HepG2 (cell line): ENCODE measurements around the gene GRAMD1A. TPM values are rescaled to one million over a fixed set of nuclear protein-coding genes. Genes with fewer than 3 reads are reported as not detected.

Source experiments
- DNMT1 ChIP-seq: sonication (generic); formaldehyde crosslinking; IDR thresholded peaks from 2 replicates; pipeline ENCODE4 v1.5.1; 2020; ENCODE audit warnings: mild to moderate bottlenecking, missing genetic modification reagents
- E2F1 ChIP-seq: sonication (generic); formaldehyde crosslinking; IDR thresholded peaks from 2 replicates; pipeline ENCODE4 v1.5.0; 2020; ENCODE audit warnings: missing genetic modification reagents
- EP300 ChIP-seq, 3 experiments: sonication (generic) in 1 of 3; formaldehyde crosslinking in 1 of 3; IDR thresholded peaks; 2 replicates each; pipeline versions ENCODE4 v1.5.1 to v1.6.1; 2011 to 2020; ENCODE audit warnings: low read depth in 2 of 3, low read length in 2 of 3, borderline replicate concordance in 1 of 3, improper control_type of control experiment in 1 of 3, mild to moderate bottlenecking in 1 of 3, missing genetic modification reagents in 1 of 3, moderate library complexity in 1 of 3
- GABPB1 ChIP-seq: IDR thresholded peaks from 2 replicates; pipeline ENCODE4 v1.6.1; 2016; ENCODE audit warnings: mild to moderate bottlenecking, missing genetic modification reagents, moderate library complexity, missing compliant biosample characterization
- HNF1A ChIP-seq, 2 experiments: sonication (generic) in 1 of 2; formaldehyde crosslinking in 1 of 2; IDR thresholded peaks; 2 replicates each; pipeline versions ENCODE4 v1.4.0 to v1.6.1; 2016 to 2020; ENCODE audit warnings: borderline replicate concordance in 1 of 2, low read depth in 1 of 2, mild to moderate bottlenecking in 1 of 2, missing genetic modification reagents in 1 of 2
- JUNB ChIP-seq: sonication (generic); formaldehyde crosslinking; IDR thresholded peaks from 2 replicates; pipeline ENCODE4 v1.8.0; 2022; ENCODE audit warnings: missing genetic modification reagents, mild to moderate bottlenecking, borderline replicate concordance
- KLF12 ChIP-seq: sonication (generic); formaldehyde crosslinking; IDR thresholded peaks from 2 replicates; pipeline ENCODE4 v1.4.0; 2020; ENCODE audit warnings: missing genetic modification reagents, borderline replicate concordance
- NFE2L1 ChIP-seq: sonication (generic); formaldehyde crosslinking; IDR thresholded peaks from 2 replicates; pipeline ENCODE4 v1.4.0; 2020; ENCODE audit warnings: missing genetic modification reagents, mild to moderate bottlenecking, borderline replicate concordance
- NR2F2 ChIP-seq: IDR thresholded peaks from 2 replicates; pipeline ENCODE4 v1.6.1; 2012; ENCODE audit warnings: low read depth, inconsistent platforms, borderline replicate concordance
- NR2F6 ChIP-seq, 2 experiments: IDR thresholded peaks; 2 replicates each; pipeline ENCODE4 v1.6.1; 2016; ENCODE audit warnings: antibody characterized with exemption in 1 of 2, mild to moderate bottlenecking in 1 of 2
- RBM22 ChIP-seq: fragments of 200-400 bp; formaldehyde crosslinking; optimal IDR thresholded peaks from 2 replicates; pipeline ENCODE3; 2017; ENCODE audit warnings: mild to moderate bottlenecking, low read length, moderate library complexity
- SUZ12 ChIP-seq: fragments of 150-350 bp; IDR thresholded peaks from 2 replicates; pipeline ENCODE4 v1.6.1; 2014; ENCODE audit warnings: low read depth, low read length
- TEAD2 ChIP-seq: sonication (generic); formaldehyde crosslinking; IDR thresholded peaks from 2 replicates; pipeline ENCODE4 v1.9.0; 2021; ENCODE audit warnings: missing genetic modification reagents
- ZBTB7A ChIP-seq: sonication (generic); formaldehyde crosslinking; IDR thresholded peaks from 2 replicates; pipeline ENCODE4 v1.8.0; 2022; ENCODE audit warnings: mild to moderate bottlenecking, missing genetic modification reagents
- ZNF34 ChIP-seq: sonication (generic); formaldehyde crosslinking; IDR thresholded peaks from 2 replicates; pipeline ENCODE4 v1.4.0; 2020; ENCODE audit warnings: mild to moderate bottlenecking, missing genetic modification reagents, borderline replicate concordance
- ZNF441 ChIP-seq: sonication (generic); formaldehyde crosslinking; IDR thresholded peaks from 2 replicates; pipeline ENCODE4 v1.7.0; 2021; ENCODE audit warnings: missing genetic modification reagents, borderline replicate concordance
- ZNF569 ChIP-seq: sonication (generic); formaldehyde crosslinking; IDR thresholded peaks from 2 replicates; pipeline ENCODE4 v1.5.0; 2020; ENCODE audit warnings: mild to moderate bottlenecking, missing genetic modification reagents, moderate library complexity, borderline replicate concordance
- ZNF619 ChIP-seq: sonication (generic); formaldehyde crosslinking; IDR thresholded peaks from 2 replicates; pipeline ENCODE4 v1.4.0; 2020; ENCODE audit warnings: mild to moderate bottlenecking, missing genetic modification reagents
- ZNF674 ChIP-seq: sonication (generic); formaldehyde crosslinking; IDR thresholded peaks from 2 replicates; pipeline ENCODE4 v1.5.0; 2020; ENCODE audit warnings: low read depth, mild to moderate bottlenecking, missing genetic modification reagents
- ZSCAN5A ChIP-seq: sonication (generic); formaldehyde crosslinking; IDR thresholded peaks from 2 replicates; pipeline ENCODE4 v1.8.0; 2022; ENCODE audit warnings: mild to moderate bottlenecking, missing genetic modification reagents, borderline replicate concordance
- polyA plus RNA-seq, 8 experiments: library from polyadenylated mRNA; depleted of rRNA in 3 of 8; stranded (reverse) in 7 of 8; unstranded in 1 of 8; fragments of >200 nt; fragmentation: Illumina TruSeq in 4 of 8; extraction: Trizol in 4 of 8; gene quantifications; 2 replicates each; pipeline versions ENCODE4 v1.2.1 to v1.2.3, GENCODE V29; 2011 to 2016; ENCODE audit warnings: low read depth in 4 of 8, missing spikeins in 1 of 8, mixed read lengths in 1 of 8; ENCODE audit not compliant: insufficient read depth in 1 of 8
- total RNA-seq, 5 experiments: library from RNA; depleted of rRNA; stranded (reverse); fragments of >200 nt; fragmentation: Illumina TruSeq; extraction: Trizol; gene quantifications; 2 replicates each; pipeline ENCODE4 v1.2.3, GENCODE V29; 2016; ENCODE audit warnings: low read depth in 1 of 5

Gene GRAMD1A
- total and polyA plus RNA-seq, 2 of the 13 experiments (the other 11 are each of a cell fraction or from before 2014, with no cell fraction given): 14.7 to 181 TPM

GRCh38 chr19:35039881-35040825, 40.0 kb downstream of the GRAMD1A start (continued):
- TF ChIP-seq TEAD2 (CRISPR knock-in tag): no peak
- peak; percentile 2; the same call in 1 of the 2 replicates for TF ChIP-seq E2F1 (CRISPR knock-in tag)
- no peak for TF ChIP-seq KLF12
- peak in 1 of 2 experiments; percentile 82; a peak in 3 of 4 replicates for TF ChIP-seq EP300 (IDR thresholded peaks at IDR 0.05; ENCODE audit: low read depth in 2 of 2, low read length in 2 of 2)
- no peak; the same call in 1 of the 2 replicates for TF ChIP-seq EP300 (CRISPR knock-in tag; IDR thresholded peaks at IDR 0.05; ENCODE audit: borderline replicate concordance)
- peak; percentile 80; the same call in 1 of the 2 replicates for TF ChIP-seq JUNB (CRISPR knock-in tag)
- 0 out of 2 replicates have a peak, but pooled peaks have one; percentile 27 for TF ChIP-seq ZNF674 (CRISPR knock-in tag)
- TF ChIP-seq ZBTB7A (CRISPR knock-in tag): peak; percentile 88
- TF ChIP-seq ZNF34 (CRISPR knock-in tag): 0 out of 2 replicates have a peak, but pooled peaks have one; percentile 8
- TF ChIP-seq ZNF569: no peak
- 0 out of 2 replicates have a peak, but pooled peaks have one; percentile 42 for TF ChIP-seq ZNF441
- no peak; the same call in 1 of the 2 replicates for TF ChIP-seq DNMT1 (CRISPR knock-in tag)
- peak; percentile 45; the same call in 1 of the 2 replicates for TF ChIP-seq HNF1A (IDR thresholded peaks at IDR 0.05; ENCODE audit: low read depth)
- TF ChIP-seq HNF1A (CRISPR knock-in tag; IDR thresholded peaks at IDR 0.05; ENCODE audit: borderline replicate concordance): peak; percentile 9; the same call in 1 of the 2 replicates
- 0 out of 2 replicates have a peak, but pooled peaks have one; percentile 13 for TF ChIP-seq ZSCAN5A (CRISPR knock-in tag)
- no peak for TF ChIP-seq ZNF619 (CRISPR knock-in tag)
- no peak for TF ChIP-seq SUZ12
- 0 out of 2 replicates have a peak, but pooled peaks have one; percentile 42 for TF ChIP-seq NR2F2
- 0 out of 2 replicates have a peak, but pooled peaks have one; percentile 30 for TF ChIP-seq NFE2L1
- TF ChIP-seq RBM22: peak; percentile 25
- peak; percentile 41 for TF ChIP-seq GABPB1 (CRISPR knock-in tag)
- peak; percentile 72 for TF ChIP-seq NR2F6 (IDR thresholded peaks at IDR 0.05)
- peak; percentile 80 for TF ChIP-seq NR2F6 (CRISPR knock-in tag; IDR thresholded peaks at IDR 0.05)
